Measurements from ENCODE around the gene FILIP1. TPM values are rescaled to one million over a fixed set of nuclear protein-coding genes. Genes with fewer than 3 reads are reported as not detected.

FILIP1 gene
- total and polyA plus RNA-seq, 2 of the 8 experiments (the other 6 are each of a cell fraction or from before 2014, with no cell fraction given): 2.4 to 5.7 TPM

DNA sequence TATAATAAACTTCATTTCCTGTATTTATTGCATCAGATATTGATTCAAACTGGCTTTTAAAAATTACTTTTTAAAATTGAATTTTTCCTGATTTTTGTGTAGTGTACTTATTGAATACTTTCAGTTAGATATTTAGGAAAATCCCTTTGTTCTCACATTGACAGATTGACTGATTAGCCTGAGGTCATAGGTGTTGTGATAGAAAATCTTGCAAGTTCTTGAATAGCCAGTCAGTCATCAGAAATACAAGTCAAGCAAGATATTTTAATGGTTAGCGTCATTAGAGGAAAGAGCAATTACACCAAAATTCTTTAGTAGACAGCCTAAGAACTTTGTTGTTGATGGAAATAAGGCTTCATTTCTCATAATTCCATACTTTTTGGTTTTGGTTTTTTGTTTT lies 205.6 kb downstream of the FILIP1 start (continued):
- no peak for TF ChIP-seq SIN3A (conservative IDR thresholded peaks at IDR 0.05 in 1 of 2, IDR thresholded peaks at IDR 0.05 in 1 of 2; ENCODE audit: low read depth in 1 of 2, low read length in 2 of 2)
- TF ChIP-seq BACH1 (IDR thresholded peaks at IDR 0.05; ENCODE audit: low read length): no peak
- TF ChIP-seq GABPA (IDR thresholded peaks at IDR 0.05; ENCODE audit: borderline replicate concordance, insufficient read depth, low read length): no peak
- no peak for TF ChIP-seq HDAC2 (IDR thresholded peaks at IDR 0.05; ENCODE audit: borderline replicate concordance in 1 of 2, low read depth in 2 of 2, low read length in 2 of 2)
- TF ChIP-seq SP2 (IDR thresholded peaks at IDR 0.05; ENCODE audit: low read length): no peak
- no peak for TF ChIP-seq RBBP5 (IDR thresholded peaks at IDR 0.05; ENCODE audit: borderline replicate concordance, low read depth, low read length)

Data from H1 (cell line).